ENCODE data around the gene FRAS1.
"Not testable (repeated sequence)": the region's sequence is repeated elsewhere in the genome, so short reads cannot be mapped to it uniquely, and the experiment has no call there.

The FRAS1 gene

GRCh38 chr4:78168029-78168428, 110.9 kb downstream of the FRAS1 start:
- no peak for DNase-seq

DNA sequence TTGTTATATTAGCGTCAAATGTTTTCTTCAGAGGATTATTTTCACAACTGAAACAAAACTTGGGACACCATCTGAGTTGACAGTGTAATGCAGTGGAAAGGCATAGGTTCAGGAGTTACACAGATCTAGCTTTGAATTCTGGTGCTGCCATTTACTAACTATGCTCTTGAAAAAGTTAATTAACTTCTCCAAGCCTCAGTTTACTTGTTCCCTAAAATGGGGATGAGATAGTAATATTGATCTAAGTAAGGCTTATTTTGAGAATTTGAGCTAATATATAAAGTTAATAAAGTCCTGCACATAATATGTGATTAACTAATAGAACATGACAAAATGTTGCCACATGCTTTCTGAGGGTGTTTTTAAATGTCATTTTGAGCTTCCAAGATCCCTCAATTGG, 112.6 kb downstream of the FRAS1 start:
- DNase-seq = no peak

DNA sequence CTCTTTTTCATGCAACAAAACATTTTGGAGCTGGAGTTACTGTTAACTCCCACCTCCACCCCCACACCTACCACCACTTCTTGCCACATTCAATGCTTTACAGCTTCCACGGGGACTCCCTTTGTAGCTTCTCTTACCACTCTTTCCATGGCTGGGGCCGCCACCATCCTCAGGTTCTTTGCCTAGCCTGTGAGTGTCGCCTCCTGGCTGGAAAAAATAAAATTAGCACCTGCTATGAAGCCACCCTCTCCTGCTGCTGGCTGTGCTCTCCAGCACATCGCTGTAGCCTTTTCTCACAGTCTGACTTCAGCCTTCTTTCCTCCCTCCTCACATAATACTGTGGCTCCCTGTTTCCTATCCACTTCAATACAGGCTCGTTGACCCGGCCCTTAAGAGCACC, 114.4 kb downstream of the FRAS1 start:
- DNase-seq = no peak

- DNase-seq = no peak
Observed at GRCh38 chr4:78174891-78175290, 117.8 kb downstream of the FRAS1 start.

GRCh38 chr4:78179196-78179595, 122.1 kb downstream of the FRAS1 start:
- no peak for DNase-seq

DNA sequence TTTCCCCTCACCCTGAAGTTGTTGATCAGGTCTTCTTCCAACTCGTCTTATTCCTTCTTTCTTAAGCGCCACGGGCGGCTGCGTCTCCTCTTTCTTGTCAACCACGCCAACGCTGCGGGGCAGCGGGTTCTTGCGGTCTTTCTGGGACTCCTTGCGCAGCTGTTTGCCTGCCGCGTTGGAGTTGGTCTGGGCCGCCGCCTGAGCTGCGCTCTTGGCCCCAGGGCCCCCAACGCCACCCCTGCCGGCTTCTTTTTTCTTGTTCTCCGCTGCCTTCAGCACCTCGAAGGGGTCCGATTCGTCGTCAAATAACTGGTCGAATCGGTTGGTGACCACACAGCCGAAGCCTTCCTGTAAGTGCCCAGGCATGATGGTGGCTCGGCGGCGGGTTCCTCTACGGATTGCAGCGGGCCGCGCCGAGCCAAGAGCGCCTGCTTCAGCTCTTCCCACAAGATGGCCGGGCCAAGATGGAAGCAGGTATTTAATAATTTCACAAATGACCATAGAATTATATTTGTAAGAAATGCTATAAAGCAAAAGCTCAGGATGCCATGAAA, 124.6 kb downstream of the FRAS1 start:
- DNase-seq = not testable (repeated sequence)

DNA sequence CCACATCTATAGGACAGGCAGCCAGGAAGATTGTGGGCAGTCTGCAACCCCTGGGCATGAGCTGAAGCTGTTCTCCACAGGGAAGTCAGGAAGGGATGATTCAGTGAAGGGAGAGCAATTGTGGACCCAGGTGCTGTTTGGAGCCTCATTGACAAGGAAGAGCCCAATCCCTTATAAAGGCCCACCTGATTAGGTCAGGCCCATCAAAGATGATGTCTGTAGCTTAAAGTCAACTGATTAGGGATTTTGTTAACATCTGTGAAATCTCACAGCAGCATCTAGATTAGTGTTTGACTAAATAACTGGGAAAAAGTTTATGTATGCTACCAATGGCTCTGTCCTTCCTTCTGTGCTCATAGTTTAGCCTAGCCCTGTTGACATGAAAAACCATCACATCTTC, 127.5 kb downstream of the FRAS1 start:
- no peak for DNase-seq

DNA sequence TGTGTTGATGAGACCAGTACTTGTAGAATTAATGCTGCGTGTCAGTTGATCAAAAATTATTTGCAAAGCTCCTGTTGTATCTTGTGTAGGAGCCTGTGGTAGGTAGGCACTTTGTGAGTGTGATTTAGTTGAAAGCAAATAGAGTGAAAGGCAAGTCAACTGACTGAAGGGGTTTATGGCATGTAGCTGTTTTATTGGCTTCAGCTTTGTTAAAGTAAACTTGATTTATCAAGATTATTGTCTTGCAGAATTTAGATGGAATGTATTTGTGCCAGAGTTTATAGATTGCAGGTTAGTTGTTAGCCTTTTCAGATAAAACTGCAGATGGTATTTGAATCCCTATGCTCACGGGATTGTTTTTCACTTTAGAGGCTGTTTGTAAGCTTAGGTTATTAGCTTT, 128.0 kb downstream of the FRAS1 start:
- no peak for DNase-seq

GRCh38 chr4:78186597-78187543, 129.7 kb downstream of the FRAS1 start:
- DNase-seq = no peak

DNA sequence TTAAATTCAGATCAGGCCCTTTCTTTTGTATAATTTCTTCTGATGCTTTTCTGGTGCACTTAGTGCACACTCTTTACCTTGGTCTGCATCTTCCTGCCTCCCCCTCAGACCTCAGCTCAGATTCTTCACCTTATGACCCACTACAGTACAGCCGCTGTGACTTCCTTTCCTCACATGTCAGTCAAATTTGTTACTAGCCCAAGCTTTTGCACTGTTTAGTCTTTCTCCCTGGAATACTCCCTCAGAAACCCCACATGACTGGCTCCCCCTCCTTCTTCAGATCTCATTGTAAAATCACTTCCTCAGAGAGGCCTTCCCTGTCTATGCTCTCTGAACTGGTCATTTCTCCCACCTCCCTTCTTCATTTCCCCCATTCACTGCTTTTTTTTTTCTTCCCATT, 132.9 kb downstream of the FRAS1 start:
- no peak for DNase-seq

DNA sequence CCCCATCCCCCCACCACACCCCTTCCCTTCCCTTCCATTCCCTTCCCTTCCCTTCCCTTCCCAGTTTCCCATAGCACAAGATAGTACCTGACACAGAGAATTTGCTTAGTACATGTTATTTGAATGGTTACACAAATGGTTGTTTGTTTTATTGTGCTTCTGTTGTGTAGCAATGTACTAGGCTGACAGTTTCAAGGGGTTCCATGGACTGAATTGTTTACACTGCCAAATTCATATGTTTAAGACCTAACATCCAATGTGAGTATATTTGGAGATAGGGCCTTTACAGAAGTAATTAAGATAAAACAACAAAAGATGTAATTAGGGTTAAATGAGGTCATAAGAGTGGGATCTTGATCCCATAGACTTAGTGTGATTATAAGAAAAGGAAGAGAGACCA, 133.5 kb downstream of the FRAS1 start:
- no peak for DNase-seq

DNA sequence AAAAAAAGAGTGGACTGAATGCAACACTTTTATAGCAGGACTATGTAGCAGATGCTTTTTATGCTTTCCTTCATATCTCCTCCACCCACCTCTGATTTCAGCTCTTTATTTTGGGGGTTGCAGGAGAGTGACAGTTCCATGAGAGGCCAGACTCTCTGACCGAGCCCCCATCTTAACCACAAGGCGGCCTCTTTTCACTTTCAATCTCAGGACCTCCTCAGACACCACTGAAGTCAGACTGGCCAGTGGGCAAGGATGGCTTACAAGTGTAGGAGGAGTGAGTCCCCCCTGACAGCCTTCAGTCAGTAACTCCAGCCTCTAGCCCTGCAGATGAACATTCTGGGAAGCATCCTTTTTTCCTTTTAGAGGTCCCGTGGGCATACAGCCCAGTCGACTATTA, 140.8 kb downstream of the FRAS1 start:
- no peak for DNase-seq

DNA sequence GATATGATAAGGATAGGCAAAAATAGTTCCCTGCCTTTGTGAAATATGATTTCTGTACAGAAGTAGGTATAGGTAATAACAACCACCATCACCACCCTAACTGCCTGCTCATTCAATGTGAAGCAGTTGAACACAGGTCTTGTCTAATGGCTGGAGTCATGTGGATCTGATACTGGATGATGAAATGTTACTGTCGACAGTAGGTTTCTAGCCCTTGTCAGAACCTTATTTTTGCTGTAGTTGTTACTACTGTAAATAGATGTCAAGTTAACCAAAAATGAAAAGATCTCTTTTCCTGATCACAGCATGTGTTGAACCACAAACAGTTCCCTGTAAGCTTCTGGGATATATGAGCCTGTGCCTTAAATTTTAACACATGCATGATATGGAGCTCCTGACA, 142.9 kb downstream of the FRAS1 start:
- DNase-seq = no peak

GRCh38 chr4:78200949-78201348, 143.8 kb downstream of the FRAS1 start:
- no peak for DNase-seq

- DNase-seq = no peak
Observed at GRCh38 chr4:78204176-78204575, 147.1 kb downstream of the FRAS1 start.

GRCh38 chr4:78205591-78205990, 148.5 kb downstream of the FRAS1 start:
- no peak for DNase-seq

- no peak for DNase-seq
Observed at GRCh38 chr4:78207541-78207940, 150.4 kb downstream of the FRAS1 start.

GRCh38 chr4:78207951-78208350, 150.8 kb downstream of the FRAS1 start:
- DNase-seq = no peak

- not testable (repeated sequence) for DNase-seq
Observed at GRCh38 chr4:78208896-78209295, 151.8 kb downstream of the FRAS1 start.

DNA sequence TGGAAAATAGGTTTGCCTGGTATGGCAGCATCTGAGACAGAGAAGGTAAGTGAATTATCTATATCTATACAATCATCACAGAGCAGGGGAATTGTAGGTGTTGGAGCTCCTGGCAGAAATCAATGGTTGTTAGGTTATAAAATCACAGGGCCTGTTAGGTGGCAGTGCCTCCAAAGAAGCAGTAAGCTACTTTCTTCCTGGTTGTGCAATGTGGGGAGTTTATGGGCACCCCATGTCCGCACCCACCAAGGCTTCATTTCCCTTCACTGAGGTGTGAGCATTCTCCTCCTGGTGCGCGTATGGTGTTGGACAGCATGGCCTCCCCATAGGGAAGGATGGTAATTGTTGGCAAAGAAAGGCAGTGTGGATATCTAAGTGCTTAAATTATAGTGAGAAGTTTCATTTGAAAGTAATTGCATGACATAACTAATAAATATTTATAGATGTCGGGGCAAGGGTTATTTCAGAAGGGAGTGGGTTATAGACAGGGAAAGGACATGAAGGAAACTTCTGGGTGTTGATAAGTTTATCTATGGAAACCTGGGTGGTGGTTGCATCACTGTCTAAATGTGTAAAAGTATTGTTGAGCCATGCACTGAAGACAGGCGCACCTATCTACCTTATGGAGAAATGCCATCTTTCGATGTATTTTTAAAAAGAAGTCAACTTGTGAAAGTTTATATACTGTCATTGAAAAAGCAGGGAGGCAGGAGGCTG, 153.7 kb downstream of the FRAS1 start:
- no peak for DNase-seq

GRCh38 chr4:78213218-78213617, 156.1 kb downstream of the FRAS1 start:
- DNase-seq = no peak

- DNase-seq = no peak
Observed at GRCh38 chr4:78214078-78214477, 157.0 kb downstream of the FRAS1 start.

GRCh38 chr4:78217557-78217956, 160.4 kb downstream of the FRAS1 start:
- DNase-seq = no peak

- DNase-seq = no peak
Observed at GRCh38 chr4:78218260-78218659, 161.1 kb downstream of the FRAS1 start.
